SU-DHL-6 (cell line): ENCODE measurements around the gene CCDC183.

Experiments used
- H2AFZ ChIP-seq: fragments of 200-600 bp; sonication (generic); 2 replicates; pipeline ENCODE4 v1.6.1; 2014; ENCODE audit warnings: low read depth, mild to moderate bottlenecking, moderate library complexity, mixed read lengths, antibody characterized with exemption, low read length; ENCODE audit not compliant: severe bottlenecking
- H3F3A ChIP-seq: fragments of 200-600 bp; shearing (Covaris generic); 2 replicates; pipeline ENCODE4 v1.6.0; 2016; ENCODE audit warnings: antibody characterized with exemption, mild to moderate bottlenecking; ENCODE audit not compliant: insufficient read depth
- H3K27ac ChIP-seq: fragments of 200-600 bp; sonication (generic); 2 replicates; pipeline ENCODE4 v1.5.1; 2016; ENCODE audit warnings: low read depth, mild to moderate bottlenecking, low read length, moderate library complexity, mixed read lengths
- H3K27me3 ChIP-seq: fragments of 200-600 bp; sonication (generic), shearing (Covaris generic); 2 replicates; pipeline ENCODE4 v1.6.0; 2014; ENCODE audit warnings: mild to moderate bottlenecking, low read length
- H3K36me3 ChIP-seq: fragments of 200-600 bp; sonication (generic); 2 replicates; pipeline ENCODE4 v1.6.1; 2014; ENCODE audit warnings: mild to moderate bottlenecking, low read length, mixed read lengths
- H3K4me2 ChIP-seq: fragments of 300-600, 200-600 bp; shearing (Covaris generic), sonication (generic); 2 replicates; pipeline ENCODE4 v1.6.0; 2014; ENCODE audit warnings: low read length, low read depth, mild to moderate bottlenecking; ENCODE audit not compliant: poor library complexity, severe bottlenecking
- H3K4me3 ChIP-seq: fragments of 200-600 bp; sonication (generic); 2 replicates; pipeline ENCODE4 v1.5.1; 2014; ENCODE audit warnings: antibody characterized with exemption, low read length, mild to moderate bottlenecking, mixed read lengths; ENCODE audit not compliant: insufficient read depth, poor library complexity, severe bottlenecking
- H3K79me2 ChIP-seq: fragments of 200-600 bp; sonication (generic); 2 replicates; pipeline ENCODE4 v1.6.1; 2014; ENCODE audit warnings: mild to moderate bottlenecking, low read length, moderate library complexity; ENCODE audit not compliant: insufficient read depth
- H3K9ac ChIP-seq: fragments of 200-600 bp; sonication (generic); 2 replicates; pipeline ENCODE4 v1.7.0; 2014; ENCODE audit warnings: mild to moderate bottlenecking, low read length
- H3K9me2 ChIP-seq: fragments of 200-600 bp; sonication (generic); replicated peaks from 2 replicates; pipeline ENCODE4 v1.6.1; 2014; ENCODE audit warnings: low read length; ENCODE audit not compliant: insufficient read depth
- H3K9me3 ChIP-seq: fragments of 200-600 bp; sonication (generic); 2 replicates; pipeline ENCODE4 v1.6.1; 2014; ENCODE audit warnings: low read length, mixed read lengths; ENCODE audit not compliant: insufficient read depth
- H4K20me1 ChIP-seq: fragments of 200-600 bp; sonication (generic); 2 replicates; pipeline ENCODE4 v1.6.1; 2014; ENCODE audit warnings: low read depth, mild to moderate bottlenecking, antibody characterized with exemption, low read length, moderate library complexity, mixed read lengths
- EZH2phosphoT487 ChIP-seq: fragments of 200-600 bp; sonication (generic), shearing (Covaris generic); conservative IDR thresholded peaks from 2 replicates; pipeline ENCODE4 v1.6.1; 2018; ENCODE audit warnings: mild to moderate bottlenecking, antibody characterized with exemption, low read length, moderate library complexity, mixed read lengths
- TF ChIP-seq, protein P1 (sequence below): fragments of 200-600 bp; sonication (generic); IDR thresholded peaks from one replicate; pipeline ENCODE4 v1.5.1; 2017; ENCODE audit warnings: antibody characterized with exemption, mild to moderate bottlenecking, low read length, moderate library complexity; ENCODE audit not compliant: insufficient read depth, poor library complexity, severe bottlenecking

The CCDC183 gene

GRCh38 chr9:136826188-136826541, 30.0 kb downstream of the CCDC183 start:
- H3K27me3 ChIP-seq = no peaks in the 10 kb centered on the region
- no peaks in the 10 kb centered on the region for H3K9me2 ChIP-seq
- no peaks in the 10 kb centered on the region for H3F3A ChIP-seq
- no peak overlapping the region for H3K4me2 ChIP-seq
- H4K20me1 ChIP-seq = no peaks in the 10 kb centered on the region
- TF ChIP-seq, protein P1, sequence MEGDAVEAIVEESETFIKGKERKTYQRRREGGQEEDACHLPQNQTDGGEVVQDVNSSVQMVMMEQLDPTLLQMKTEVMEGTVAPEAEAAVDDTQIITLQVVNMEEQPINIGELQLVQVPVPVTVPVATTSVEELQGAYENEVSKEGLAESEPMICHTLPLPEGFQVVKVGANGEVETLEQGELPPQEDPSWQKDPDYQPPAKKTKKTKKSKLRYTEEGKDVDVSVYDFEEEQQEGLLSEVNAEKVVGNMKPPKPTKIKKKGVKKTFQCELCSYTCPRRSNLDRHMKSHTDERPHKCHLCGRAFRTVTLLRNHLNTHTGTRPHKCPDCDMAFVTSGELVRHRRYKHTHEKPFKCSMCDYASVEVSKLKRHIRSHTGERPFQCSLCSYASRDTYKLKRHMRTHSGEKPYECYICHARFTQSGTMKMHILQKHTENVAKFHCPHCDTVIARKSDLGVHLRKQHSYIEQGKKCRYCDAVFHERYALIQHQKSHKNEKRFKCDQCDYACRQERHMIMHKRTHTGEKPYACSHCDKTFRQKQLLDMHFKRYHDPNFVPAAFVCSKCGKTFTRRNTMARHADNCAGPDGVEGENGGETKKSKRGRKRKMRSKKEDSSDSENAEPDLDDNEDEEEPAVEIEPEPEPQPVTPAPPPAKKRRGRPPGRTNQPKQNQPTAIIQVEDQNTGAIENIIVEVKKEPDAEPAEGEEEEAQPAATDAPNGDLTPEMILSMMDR = no peak
- TF ChIP-seq EZH2phosphoT487 = no peak
- H2AFZ ChIP-seq = no peak overlapping the region
- no peak overlapping the region for H3K4me3 ChIP-seq
- H3K79me2 ChIP-seq = peaks cover under 1% of the 10 kb centered on the region; the same call in 1 of the 2 replicates
- no peaks in the 10 kb centered on the region for H3K9me3 ChIP-seq
- H3K27ac ChIP-seq = no peak overlapping the region
- H3K36me3 ChIP-seq = no peaks in the 10 kb centered on the region
- no peak overlapping the region for H3K9ac ChIP-seq

- Histone ChIP-seq H3F3A (no peaks in the 10 kb centered on the region), H2AFZ (no peak overlapping the region), H4K20me1 (no peaks in the 10 kb centered on the region), H3K27ac (no peak overlapping the region), H3K9me3 (no peaks in the 10 kb centered on the region), H3K4me2 (no peak overlapping the region), H3K9me2 (no peaks in the 10 kb centered on the region), H3K4me3 (no peak overlapping the region), H3K36me3 (no peaks in the 10 kb centered on the region), H3K79me2 (no peaks in the 10 kb centered on the region; the same call in 1 of the 2 replicates), H3K27me3 (no peaks in the 10 kb centered on the region), H3K9ac (no peak overlapping the region)
- TF ChIP-seq, protein P1 = no peak
- no peak for TF ChIP-seq EZH2phosphoT487
These were observed 30.8 kb downstream of the CCDC183 start for GRCh38 chr9:136826703-136827582.

GRCh38 chr9:136827794-136828473, 31.8 kb downstream of the CCDC183 start:
- H3K9ac ChIP-seq = no peak overlapping the region
- H3K4me2 ChIP-seq = no peak overlapping the region
- H4K20me1 ChIP-seq = no peaks in the 10 kb centered on the region
- H3K4me3 ChIP-seq = no peak overlapping the region
- H3K36me3 ChIP-seq = no peaks in the 10 kb centered on the region
- no peaks in the 10 kb centered on the region for H3F3A ChIP-seq
- no peaks in the 10 kb centered on the region for H3K9me3 ChIP-seq
- H3K27ac ChIP-seq = no peak overlapping the region
- H3K79me2 ChIP-seq = no peaks in the 10 kb centered on the region; the same call in 1 of the 2 replicates
- no peak overlapping the region for H2AFZ ChIP-seq
- TF ChIP-seq EZH2phosphoT487 = no peak
- TF ChIP-seq, protein P1 = no peak
- no peaks in the 10 kb centered on the region for H3K9me2 ChIP-seq
- H3K27me3 ChIP-seq = no peaks in the 10 kb centered on the region
